A549 (cell line): ENCODE data around the gene RPL7A. TPM values are rescaled to one million over a fixed set of nuclear protein-coding genes. Genes with fewer than 3 reads are reported as not detected.

Experiments used
- ATAC-seq, 2 experiments: fragments of 200-7000 bp in 1 of 2; fragments of >200 bp in 1 of 2; cut with Nextera tagmentation in 1 of 2; cut with Tn5 transposase in 1 of 2; 3 replicates each; pipeline versions ENCODE4 v1.8.0 to v1.9.1; 2018 to 2020; ENCODE audit warnings: mild to moderate bottlenecking in 1 of 2, moderate library complexity in 1 of 2
- CTCF ChIA-PET: fragments of 300-600 bp; sonication (Branson Sonifier 250); formaldehyde crosslinking; extraction: SDS; loops from one replicate; lab custom pipeline; 2021; ENCODE audit warnings: antibody characterized with exemption, inconsistent platforms; lab: Yijun Ruan, JAX
- POLR2A ChIA-PET: fragments of 350-600 bp; formaldehyde crosslinking; extraction: SDS; loops from one replicate; lab custom pipeline; 2021; ENCODE audit warnings: antibody characterized with exemption, inconsistent platforms; lab: Yijun Ruan, JAX
- DNase-seq, 2 experiments: peaks; one replicate each; pipeline versions ENCODE4 v3.0.0 to v3.0.0-alpha.2; 2011 to 2016; ENCODE audit warnings: low read depth in 1 of 2, low spot score in 1 of 2
- FAIRE-seq: peaks from 2 replicates; lab custom pipeline; 2011; peaks lifted over from hg19 to GRCh38; lab: Jason Lieb, UNC
- H3K27ac ChIP-seq, 2 experiments: fragments of >200 bp; sonication (Bioruptor Twin); formaldehyde crosslinking; 3 replicates each; pipeline ENCODE4 v1.5.1; 2016 to 2017
- H3K4me1 ChIP-seq: fragments of >200 bp; sonication (Bioruptor Twin); formaldehyde crosslinking; 3 replicates; pipeline ENCODE4 v1.6.1; 2016
- H3K4me2 ChIP-seq: fragments of >200 bp; sonication (Bioruptor Twin); formaldehyde crosslinking; 3 replicates; pipeline ENCODE4 v1.6.1; 2016
- H3K4me3 ChIP-seq: fragments of >200 bp; sonication (Bioruptor Twin); formaldehyde crosslinking; 3 replicates; pipeline ENCODE4 v1.5.1; 2016
- H3K9me3 ChIP-seq: fragments of >200 bp; sonication (Bioruptor Twin); formaldehyde crosslinking; 3 replicates; pipeline ENCODE4 v1.6.1; 2016
- ATOH8 ChIP-seq: fragments of 250-450 bp; sonication (Bioruptor Pico); IDR thresholded peaks from 2 replicates; pipeline ENCODE4 v1.5.0; 2020; ENCODE audit warnings: low read depth, mild to moderate bottlenecking, moderate library complexity
- BCL3 ChIP-seq: fragments of >200 bp; sonication (Bioruptor Twin); formaldehyde crosslinking; IDR thresholded peaks from 3 replicates; pipeline ENCODE4 v1.6.1; 2016
- CBX2 ChIP-seq: fragments of 200-600 bp; sonication (generic); IDR thresholded peaks from 2 replicates; pipeline ENCODE4 v1.6.1; 2016; ENCODE audit warnings: low read depth, mild to moderate bottlenecking, borderline replicate concordance
- CEBPB ChIP-seq, 2 experiments: fragments of >200 bp in 1 of 2; sonication (Bioruptor Twin) in 1 of 2; formaldehyde crosslinking in 1 of 2; IDR thresholded peaks; 2 replicates each; pipeline ENCODE4 v1.6.1; 2012 to 2016
- CTCF ChIP-seq: fragments of >200 bp; sonication (Bioruptor Twin); formaldehyde crosslinking; IDR thresholded peaks from 3 replicates; pipeline ENCODE4 v1.5.1; 2016
- EHMT2 ChIP-seq: fragments of 200-600 bp; sonication (generic); IDR thresholded peaks from 2 replicates; pipeline ENCODE4 v1.6.1; 2016; ENCODE audit warnings: antibody characterized with exemption, low read depth, mild to moderate bottlenecking, moderate library complexity
- ESRRA ChIP-seq: fragments of 150-350 bp; IDR thresholded peaks from 2 replicates; pipeline ENCODE4 v1.6.1; 2014; ENCODE audit warnings: mild to moderate bottlenecking, low read length, borderline replicate concordance
- FOXS1 ChIP-seq: fragments of 250-450 bp; sonication (Bioruptor Pico); IDR thresholded peaks from 2 replicates; pipeline ENCODE4 v1.5.0; 2020; ENCODE audit warnings: mild to moderate bottlenecking, moderate library complexity
- GATA3 ChIP-seq: IDR thresholded peaks from 2 replicates; pipeline ENCODE4 v1.6.1; 2012; ENCODE audit warnings: borderline replicate concordance
- HDAC2 ChIP-seq: fragments of 200-600 bp; sonication (generic); IDR thresholded peaks from 2 replicates; pipeline ENCODE4 v1.6.1; 2016
- HEYL ChIP-seq: fragments of 250-450 bp; sonication (Bioruptor Pico); IDR thresholded peaks from 2 replicates; pipeline ENCODE4 v1.8.0; 2021; ENCODE audit warnings: mild to moderate bottlenecking, moderate library complexity
- HOXA7 ChIP-seq: fragments of 250-450 bp; sonication (Bioruptor Pico); IDR thresholded peaks from 2 replicates; pipeline ENCODE4 v1.5.0; 2020; ENCODE audit warnings: mild to moderate bottlenecking, moderate library complexity
- HOXB5 ChIP-seq: fragments of 250-450 bp; sonication (Bioruptor Pico); IDR thresholded peaks from 2 replicates; pipeline ENCODE4 v1.5.0; 2020; ENCODE audit warnings: mild to moderate bottlenecking, moderate library complexity
- MAFK ChIP-seq: fragments of 450-650 bp; IDR thresholded peaks from 2 replicates; pipeline ENCODE4 v1.6.1; 2014; ENCODE audit not compliant: partially characterized antibody
- MAX ChIP-seq: IDR thresholded peaks from 2 replicates; pipeline ENCODE4 v1.6.1; 2012
- MAZ ChIP-seq: fragments of 150-350 bp; IDR thresholded peaks from 2 replicates; pipeline ENCODE4 v1.6.1; 2014; ENCODE audit warnings: antibody characterized with exemption, low read depth, low read length, borderline replicate concordance
- MYC ChIP-seq: IDR thresholded peaks from 2 replicates; pipeline ENCODE4 v1.6.1; 2012; ENCODE audit warnings: mild to moderate bottlenecking, inconsistent platforms, low read length, improper control_type of control experiment, borderline replicate concordance
- NFE2L2 ChIP-seq: fragments of 150-350 bp; conservative IDR thresholded peaks from 2 replicates; pipeline ENCODE4 v1.6.1; 2014; ENCODE audit warnings: low read length
- NPAS2 ChIP-seq: fragments of 250-450 bp; sonication (Bioruptor Pico); IDR thresholded peaks from 2 replicates; pipeline ENCODE4 v1.8.0; 2022; ENCODE audit warnings: mild to moderate bottlenecking, moderate library complexity, borderline replicate concordance
- NR3C1 ChIP-seq: fragments of >200 bp; sonication (Bioruptor Twin); formaldehyde crosslinking; IDR thresholded peaks from 3 replicates; pipeline ENCODE4 v1.6.1; 2017
- PBX3 ChIP-seq: IDR thresholded peaks from 2 replicates; pipeline ENCODE4 v1.6.1; 2012
- PHF8 ChIP-seq: fragments of 200-600 bp; sonication (generic); IDR thresholded peaks from 2 replicates; pipeline ENCODE4 v1.6.1; 2016; ENCODE audit warnings: low read depth, mild to moderate bottlenecking, antibody characterized with exemption, moderate library complexity, borderline replicate concordance
- POLR2A ChIP-seq: IDR thresholded peaks from 2 replicates; pipeline ENCODE4 v1.6.1; 2012; ENCODE audit warnings: mild to moderate bottlenecking, low read length
- RAD21 ChIP-seq, 2 experiments: fragments of >200 bp in 1 of 2; sonication (Bioruptor Twin) in 1 of 2; formaldehyde crosslinking in 1 of 2; IDR thresholded peaks in 1 of 2; conservative IDR thresholded peaks in 1 of 2; 2 replicates in 1 of 2; 3 replicates in 1 of 2; pipeline ENCODE4 v1.6.1; 2012 to 2018; ENCODE audit warnings: inconsistent platforms in 1 of 2
- RARB ChIP-seq: fragments of 250-450 bp; sonication (Bioruptor Pico); IDR thresholded peaks from 2 replicates; pipeline ENCODE4 v1.8.0; 2021; ENCODE audit warnings: mild to moderate bottlenecking, moderate library complexity
- RNF2 ChIP-seq: fragments of 200-600 bp; sonication (generic); IDR thresholded peaks from 2 replicates; pipeline ENCODE4 v1.6.1; 2016; ENCODE audit warnings: low read depth, mild to moderate bottlenecking, antibody characterized with exemption, moderate library complexity, borderline replicate concordance
- TP53 ChIP-seq: fragments of 250-450 bp; sonication (Bioruptor Pico); IDR thresholded peaks from 2 replicates; pipeline ENCODE4 v1.5.0; 2021; ENCODE audit warnings: mild to moderate bottlenecking, moderate library complexity
- ZFP36 ChIP-seq: fragments of 450-650 bp; IDR thresholded peaks from 2 replicates; pipeline ENCODE4 v1.6.1; 2014; ENCODE audit warnings: borderline replicate concordance; ENCODE audit not compliant: partially characterized antibody
- ZNF302 ChIP-seq: fragments of 250-450 bp; sonication (Bioruptor Pico); IDR thresholded peaks from 2 replicates; pipeline ENCODE4 v1.9.0; 2021; ENCODE audit warnings: inconsistent platforms, mild to moderate bottlenecking, moderate library complexity
- ZSCAN20 ChIP-seq: fragments of 250-450 bp; sonication (Bioruptor Pico); IDR thresholded peaks from 2 replicates; pipeline ENCODE4 v1.8.0; 2022; ENCODE audit warnings: mild to moderate bottlenecking, moderate library complexity
- WGBS: methylation state at CpG from one replicate; pipeline ENCODE4 v1.1.6; 2017; ENCODE audit errors: missing lambda C conversion rate; 5-methylcytosine and 5-hydroxymethylcytosine counted together
- polyA plus RNA-seq, 4 experiments: library from polyadenylated mRNA; depleted of rRNA in 3 of 4; stranded (reverse); fragments of >200 nt; fragmentation: RNase III in 1 of 4; extraction: RNeasy Plus Mini Kit Qiagen cat#74134 plus additional on column Dnase treatment in 1 of 4; gene quantifications; 2 replicates in 3 of 4; 3 replicates in 1 of 4; pipeline ENCODE4 v1.2.3, GENCODE V29; 2011 to 2017

RPL7A gene
- polyA plus RNA-seq, 2 of the 4 experiments (the other 2 are of a cell fraction), result 2,218 to 2,608 TPM

- Histone ChIP-seq H3K9me3 (no peaks in the 10 kb centered on the region), H3K27ac (no peak overlapping the region), H3K4me3 (no peak overlapping the region), H3K4me2 (peak overlapping the region; percentile 82), H3K4me1 (peaks cover 14% of the 10 kb centered on the region; the same call in 1 of the 3 replicates)
- TF ChIP-seq NPAS2 (CRISPR knock-in tag) (no peak), CBX2 (no peak), CEBPB (IDR thresholded peaks at IDR 0.05) (no peak), POLR2A (no peak), ZNF302 (CRISPR knock-in tag) (no peak), GATA3 (no peak), ZFP36 (no peak), TP53 (CRISPR knock-in tag) (no peak), PHF8 (no peak), PBX3 (no peak), HOXB5 (CRISPR knock-in tag) (no peak), ESRRA (no peak), HEYL (no peak), MAFK (no peak), NR3C1 (no peak), RARB (CRISPR knock-in tag) (no peak)
- ATAC-seq, result no peak
- ChIA-PET CTCF (interaction anchor here (0.9 to 7.5 kb wide), 5 partner anchors 9 to 129 kb away, joined by 3 to 59 read pairs (median 16); no protein-coding TSS in a partner anchor), POLR2A (interaction anchor here (2.0 kb wide), 1 partner anchor 10 kb away, joined by 27 read pairs; the partner anchor contains the start of genes MED22 and RPL7A)
- FAIRE-seq, result no peak
- no peak for DNase-seq
- WGBS, result 88% methylated on average over 12 of the region's 14 CpGs
Observed at GRCh38 chr9:133357656-133358055, 9.6 kb downstream of the RPL7A start.

- H3K4me3 ChIP-seq, result no peak overlapping the region
- 80% methylated on average over 20 of the region's 20 CpGs for WGBS
- POLR2A ChIA-PET, result interaction anchor here (0.6 to 1.2 kb wide), 3 partner anchors 11 to 127 kb away, joined by 3 to 5 read pairs (median 3); partner anchors contain the start of genes MED22 and RPL7A
- H3K9me3 ChIP-seq, result no peaks in the 10 kb centered on the region
- peak in 1 of 2 experiments; percentile 34; a peak in 3 of 6 replicates for ATAC-seq
- H3K4me2 ChIP-seq, result no peak overlapping the region
- CTCF ChIA-PET, result interaction anchor here (0.7 to 7.5 kb wide), 12 partner anchors 7 to 367 kb away, joined by 3 to 59 read pairs (median 6); partner anchors contain the start of genes CACFD1 and SLC2A6
- peaks cover 14% of the 10 kb centered on the region; the same call in 1 of the 3 replicates for H3K4me1 ChIP-seq
- no peak for DNase-seq
- no peak for FAIRE-seq
- no peak overlapping the region for H3K27ac ChIP-seq
- TF ChIP-seq ATOH8 (CRISPR knock-in tag) (no peak), ZFP36 (no peak), MYC (no peak), HDAC2 (no peak), FOXS1 (CRISPR knock-in tag) (no peak), RAD21 (conservative IDR thresholded peaks at IDR 0.05 in 1 of 2, IDR thresholded peaks at IDR 0.05 in 1 of 2) (peak; percentile 53 to 56), PBX3 (no peak), ZSCAN20 (CRISPR knock-in tag) (no peak), TP53 (CRISPR knock-in tag) (no peak), CTCF (peak; percentile 2; the same call in 2 of the 3 replicates), NR3C1 (no peak), MAX (no peak), BCL3 (no peak), MAZ (no peak), RNF2 (no peak), CBX2 (no peak), EHMT2 (no peak), NFE2L2 (no peak), CEBPB (IDR thresholded peaks at IDR 0.05) (no peak), HOXA7 (CRISPR knock-in tag) (no peak)
Observed at GRCh38 chr9:133359399-133360175, 11.6 kb downstream of the RPL7A start.
